D721Med (cell line): ENCODE results near the gene AKT1S1.

ENCODE experiments used
- DNase-seq: peaks from one replicate; pipeline ENCODE4 v3.0.0; 2011; ENCODE audit warnings: low spot score; ENCODE audit not compliant: insufficient read length
- FAIRE-seq: peaks from 2 replicates; lab custom pipeline; 2011; peaks lifted over from hg19 to GRCh38; lab: Jason Lieb, UNC
- TF ChIP-seq, protein P1 (sequence below): IDR thresholded peaks from 2 replicates; pipeline ENCODE4 v1.5.1; 2012; ENCODE audit warnings: mild to moderate bottlenecking, control low read depth; ENCODE audit not compliant: insufficient read depth; ENCODE audit errors: missing control alignments

The AKT1S1 gene

GRCh38 chr19:49843265-49843664 is 33.9 kb downstream of the AKT1S1 start:
- no peak for DNase-seq

DNA sequence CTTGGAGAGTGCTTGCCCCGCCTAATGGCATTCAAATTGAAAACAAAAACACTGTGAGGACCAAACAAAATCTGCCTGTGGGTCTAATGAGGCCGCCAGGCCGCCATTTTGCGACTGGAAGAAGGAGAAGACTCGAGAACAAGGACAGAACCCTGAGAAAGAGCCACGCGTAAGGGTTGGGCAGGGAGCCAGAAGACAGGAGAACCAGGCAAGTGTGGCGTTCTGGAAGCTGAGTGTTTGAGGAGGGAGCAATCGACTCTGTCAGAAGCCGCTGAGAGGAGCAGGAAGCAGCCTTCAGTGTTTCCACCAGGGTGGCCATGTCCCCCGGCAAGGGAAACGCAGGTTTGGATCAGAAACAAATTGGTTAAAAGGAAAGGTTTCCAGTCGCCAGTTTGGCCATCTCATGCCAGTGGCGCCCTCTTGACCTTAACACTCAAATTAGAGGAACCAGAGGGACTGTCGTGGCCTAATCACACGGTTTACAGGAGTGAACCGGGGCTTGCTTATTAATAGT is 36.4 kb downstream of the AKT1S1 start:
- FAIRE-seq (no peak), DNase-seq (no peak)
- TF ChIP-seq, protein P1, sequence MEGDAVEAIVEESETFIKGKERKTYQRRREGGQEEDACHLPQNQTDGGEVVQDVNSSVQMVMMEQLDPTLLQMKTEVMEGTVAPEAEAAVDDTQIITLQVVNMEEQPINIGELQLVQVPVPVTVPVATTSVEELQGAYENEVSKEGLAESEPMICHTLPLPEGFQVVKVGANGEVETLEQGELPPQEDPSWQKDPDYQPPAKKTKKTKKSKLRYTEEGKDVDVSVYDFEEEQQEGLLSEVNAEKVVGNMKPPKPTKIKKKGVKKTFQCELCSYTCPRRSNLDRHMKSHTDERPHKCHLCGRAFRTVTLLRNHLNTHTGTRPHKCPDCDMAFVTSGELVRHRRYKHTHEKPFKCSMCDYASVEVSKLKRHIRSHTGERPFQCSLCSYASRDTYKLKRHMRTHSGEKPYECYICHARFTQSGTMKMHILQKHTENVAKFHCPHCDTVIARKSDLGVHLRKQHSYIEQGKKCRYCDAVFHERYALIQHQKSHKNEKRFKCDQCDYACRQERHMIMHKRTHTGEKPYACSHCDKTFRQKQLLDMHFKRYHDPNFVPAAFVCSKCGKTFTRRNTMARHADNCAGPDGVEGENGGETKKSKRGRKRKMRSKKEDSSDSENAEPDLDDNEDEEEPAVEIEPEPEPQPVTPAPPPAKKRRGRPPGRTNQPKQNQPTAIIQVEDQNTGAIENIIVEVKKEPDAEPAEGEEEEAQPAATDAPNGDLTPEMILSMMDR = no peak

More at GRCh38 chr19:49843265-49843664, 33.9 kb downstream of the AKT1S1 start:
- no peak for FAIRE-seq
- TF ChIP-seq, protein P1 = no peak

- FAIRE-seq = no peak
- no peak for DNase-seq
- TF ChIP-seq, protein P1 = no peak
Observed at GRCh38 chr19:49840321-49840720, 36.8 kb downstream of the AKT1S1 start.

DNA sequence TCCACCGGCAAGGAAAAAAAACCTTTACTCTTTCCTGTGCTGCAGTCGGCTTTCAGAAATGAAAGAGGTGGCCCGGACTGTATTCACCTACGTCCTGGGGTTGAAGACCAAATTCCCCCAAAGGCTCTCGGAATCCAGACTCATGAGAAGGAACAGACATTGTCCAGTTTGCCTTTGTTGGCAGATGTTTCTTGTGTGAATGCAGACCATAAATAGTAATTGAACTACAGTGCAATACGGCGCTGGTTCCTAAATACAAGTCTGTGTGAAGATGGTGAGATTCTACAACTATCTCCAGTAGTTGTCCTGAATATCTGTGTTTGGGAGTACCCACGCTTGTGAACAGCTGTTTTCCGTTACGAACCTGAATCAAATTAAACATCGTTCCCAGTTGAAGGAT is 37.4 kb downstream of the AKT1S1 start:
- TF ChIP-seq, protein P1 = no peak
- DNase-seq (no peak), FAIRE-seq (no peak)

GRCh38 chr19:49838885-49839588 is 38.1 kb downstream of the AKT1S1 start:
- TF ChIP-seq, protein P1 = no peak
- DNase-seq = no peak
- FAIRE-seq = no peak

DNA sequence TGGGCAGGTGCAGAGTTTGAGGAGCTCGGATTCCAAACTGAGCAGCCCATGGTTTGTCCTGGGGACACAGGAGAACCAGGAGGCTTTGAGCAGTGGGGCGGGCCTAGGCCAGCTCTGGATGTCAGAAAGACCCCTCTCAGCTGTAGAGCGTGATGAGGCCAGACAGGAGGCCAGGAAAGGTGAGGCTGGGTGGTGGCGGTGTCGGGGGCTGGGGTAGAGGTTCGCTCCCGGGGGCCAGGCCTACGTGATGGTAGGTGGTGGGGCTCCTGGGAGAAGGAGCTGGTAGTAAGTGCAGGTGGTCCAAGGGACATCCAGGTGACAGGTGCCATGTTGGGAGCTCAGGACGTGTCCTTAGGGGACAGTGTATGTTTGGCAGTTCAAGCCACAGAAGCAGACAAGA is 39.7 kb downstream of the AKT1S1 start:
- TF ChIP-seq, protein P1 = no peak
- FAIRE-seq = no peak
- DNase-seq = no peak

- TF ChIP-seq, protein P1 = no peak
Observed at GRCh38 chr19:49837009-49837310, 40.2 kb downstream of the AKT1S1 start.

More at GRCh38 chr19:49837009-49837310, 40.2 kb downstream of the AKT1S1 start:
- FAIRE-seq (no peak), DNase-seq (no peak)
